Activated CD4-positive, alpha-beta T cell treated with anti-CD3 and anti-CD28 coated beads, Interleukin-2, Interleukin-4, amounts not matched to agents 100 ng/mL and 50 ng/mL, durations not matched to agents 16 hours and 8 hours (primary cell): ENCODE results near the gene SLC38A11.

Experiments used
- DNase-seq: peaks from one replicate; pipeline ENCODE4 v3.0.0-alpha.2; 2020; ENCODE audit warnings: low spot score

SLC38A11 gene

DNA sequence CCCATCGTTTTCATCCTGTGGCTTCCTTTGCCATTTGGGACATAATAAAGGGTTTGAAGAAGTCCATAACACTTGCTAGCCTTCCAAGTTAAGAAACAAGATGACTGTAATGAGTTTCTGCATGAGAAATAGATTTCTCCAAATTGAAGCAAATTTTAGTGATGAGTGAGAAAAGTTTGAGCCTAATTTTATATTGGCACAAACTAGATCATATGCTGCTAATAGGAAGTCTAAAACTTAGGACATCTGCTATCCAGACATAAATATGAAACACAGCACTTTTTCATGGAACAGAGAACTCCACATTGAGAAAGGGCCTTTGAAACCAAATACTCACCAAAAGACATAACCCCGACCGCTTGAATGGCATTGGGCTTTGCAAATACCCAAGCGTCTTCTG lies 39.8 kb downstream of the SLC38A11 start:
- DNase-seq: no peak

DNA sequence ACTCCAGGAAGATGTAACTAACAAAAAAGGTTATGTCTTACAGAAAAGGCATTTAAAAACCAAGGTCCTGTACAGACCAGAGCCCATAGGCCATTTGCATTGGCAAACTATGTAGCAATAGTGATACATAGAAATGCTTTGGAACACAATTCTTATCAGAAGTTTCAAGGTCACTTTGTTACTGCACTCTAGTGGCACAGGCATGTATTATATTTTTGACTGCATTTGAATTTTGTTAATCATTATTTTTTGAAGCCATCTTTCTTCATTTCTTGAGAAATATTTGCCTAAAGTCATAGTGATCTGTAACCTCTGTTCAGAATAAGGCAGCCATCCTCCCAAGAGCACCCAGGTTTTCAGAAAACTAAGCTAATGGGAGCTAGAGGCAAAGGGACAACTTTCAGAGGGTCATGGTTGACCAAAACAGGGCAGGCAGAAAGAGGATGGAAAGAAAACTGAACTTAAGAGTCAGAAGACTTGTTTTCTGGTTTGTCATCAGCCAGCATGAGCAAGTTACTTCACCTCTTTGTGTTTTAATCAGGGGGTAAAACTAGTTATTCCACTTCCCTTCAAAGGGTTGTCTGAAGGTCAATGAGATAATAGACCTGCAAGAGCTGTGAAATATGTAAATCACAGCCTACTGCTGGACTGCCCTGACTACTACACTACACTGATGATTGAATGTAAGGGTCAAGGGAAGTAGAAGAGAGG lies 41.5 kb downstream of the SLC38A11 start:
- peak; percentile 7 for DNase-seq

GRCh38 chr2:164913011-164913410 lies 42.3 kb downstream of the SLC38A11 start:
- DNase-seq: no peak

DNA sequence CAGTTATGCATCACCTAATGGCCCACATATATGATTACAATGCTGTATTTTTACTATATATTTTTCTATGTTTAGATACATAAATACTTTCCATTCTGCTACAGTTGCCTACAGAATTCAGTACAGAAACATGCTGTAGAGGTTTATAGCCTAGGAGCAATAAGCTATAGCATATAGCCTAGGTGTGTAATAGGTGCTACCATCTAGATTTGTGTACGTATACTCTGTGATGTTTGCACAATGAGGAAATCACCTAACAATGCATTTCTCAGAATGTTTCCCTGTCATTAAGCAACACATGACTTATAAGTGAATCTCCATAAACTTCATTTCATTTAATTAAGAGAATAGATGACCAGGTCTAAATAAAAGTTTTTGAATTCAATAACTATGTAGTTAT lies 43.5 kb downstream of the SLC38A11 start:
- no peak for DNase-seq

- peak; percentile 87 for DNase-seq
Observed at GRCh38 chr2:164910101-164910899, 45.0 kb downstream of the SLC38A11 start.

DNA sequence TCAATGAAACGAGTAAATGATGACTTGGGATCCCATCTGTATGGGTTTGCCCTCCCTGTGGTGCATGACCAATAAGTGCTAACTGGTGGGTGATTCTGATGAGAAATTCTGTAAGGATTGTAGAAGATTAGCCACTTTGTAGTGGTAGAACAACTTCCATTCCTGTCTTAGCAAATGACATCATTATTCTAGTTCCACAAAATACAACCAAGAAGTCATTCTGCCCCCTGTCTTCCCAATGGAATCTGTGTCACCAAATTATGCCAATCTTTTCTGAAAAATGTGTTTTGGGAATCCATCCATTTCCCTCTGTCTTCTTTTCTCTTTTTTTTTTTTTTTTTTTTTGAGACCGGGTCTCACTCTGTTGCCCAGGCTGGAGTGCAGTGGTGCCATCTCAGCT lies 48.4 kb downstream of the SLC38A11 start:
- no peak for DNase-seq

DNA sequence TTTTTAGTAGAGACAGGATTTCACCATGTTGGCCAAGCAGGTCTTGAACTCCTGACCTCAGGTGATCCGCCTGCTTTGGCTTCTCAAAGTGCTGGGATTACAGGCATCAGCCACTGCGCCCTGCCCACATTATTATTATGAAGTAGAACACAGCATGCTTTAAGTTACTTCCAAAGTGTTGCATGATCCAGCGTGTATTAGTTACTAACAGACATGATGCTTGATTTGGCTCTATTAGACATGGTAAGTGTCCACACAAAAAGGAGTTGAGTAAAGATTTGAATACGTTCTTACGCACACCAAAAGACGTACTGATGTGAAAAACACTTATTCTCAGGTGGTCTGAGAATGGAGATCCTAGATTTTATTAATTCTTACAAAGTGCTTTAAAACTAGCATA lies 50.0 kb downstream of the SLC38A11 start:
- DNase-seq: no peak

- DNase-seq: no peak
Observed at GRCh38 chr2:164903951-164904350, 51.4 kb downstream of the SLC38A11 start.

DNA sequence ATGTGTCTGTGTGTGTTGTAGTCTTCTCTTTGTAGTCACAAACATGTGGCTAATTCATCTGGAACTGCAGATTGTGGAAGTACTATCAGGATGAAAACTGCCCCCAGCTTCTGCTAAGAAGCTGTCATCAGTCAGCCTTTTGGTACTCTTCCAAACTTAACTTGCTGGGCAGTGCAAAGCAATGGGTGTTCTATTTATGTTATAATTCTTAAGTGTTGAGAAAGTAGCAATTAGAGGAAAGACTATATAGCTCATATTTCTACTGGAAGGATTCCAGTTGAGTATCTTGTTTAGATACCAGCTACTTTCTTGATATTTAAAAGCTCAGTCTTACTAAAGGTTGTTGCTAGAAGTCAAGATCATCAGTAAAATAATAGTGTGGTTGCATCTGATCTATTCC lies 52.1 kb downstream of the SLC38A11 start:
- DNase-seq: no peak

DNA sequence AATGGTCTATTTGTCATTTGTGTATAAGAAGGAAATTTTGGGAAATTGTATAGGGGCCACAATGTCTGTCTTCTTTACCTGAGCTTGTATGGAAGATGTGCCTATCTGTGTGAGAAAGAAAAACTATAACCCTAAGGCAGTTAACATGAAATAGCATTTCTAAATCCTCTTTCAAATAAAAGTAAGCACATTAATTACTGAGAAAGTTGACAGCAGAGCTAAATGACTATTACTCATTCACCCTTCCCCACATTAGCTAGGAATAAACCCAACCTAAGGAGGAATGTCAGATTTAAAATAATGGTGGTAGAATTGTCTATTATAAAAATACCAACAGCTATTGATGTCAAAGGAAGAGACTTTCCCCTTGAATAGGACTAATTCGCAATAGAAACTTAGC lies 56.2 kb downstream of the SLC38A11 start:
- no peak for DNase-seq

DNA sequence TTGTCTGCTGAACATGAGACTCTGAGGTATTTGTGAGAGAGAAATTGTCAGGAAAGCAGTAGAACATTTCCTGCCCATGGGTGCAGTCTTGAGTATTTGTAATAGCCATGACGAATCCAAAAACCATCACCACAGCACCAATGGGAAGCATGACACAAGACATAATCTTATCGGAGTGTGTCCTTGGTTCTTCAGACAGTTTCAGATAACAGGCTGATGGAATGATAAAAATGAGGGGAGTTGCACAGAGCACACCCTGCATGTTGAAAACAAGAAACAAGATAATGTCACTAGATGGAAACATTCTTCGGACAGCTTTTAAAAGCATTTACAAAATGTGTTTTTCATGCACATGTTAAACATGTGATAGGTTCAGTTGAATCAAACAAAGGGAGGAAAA lies 56.9 kb downstream of the SLC38A11 start:
- DNase-seq: no peak

DNA sequence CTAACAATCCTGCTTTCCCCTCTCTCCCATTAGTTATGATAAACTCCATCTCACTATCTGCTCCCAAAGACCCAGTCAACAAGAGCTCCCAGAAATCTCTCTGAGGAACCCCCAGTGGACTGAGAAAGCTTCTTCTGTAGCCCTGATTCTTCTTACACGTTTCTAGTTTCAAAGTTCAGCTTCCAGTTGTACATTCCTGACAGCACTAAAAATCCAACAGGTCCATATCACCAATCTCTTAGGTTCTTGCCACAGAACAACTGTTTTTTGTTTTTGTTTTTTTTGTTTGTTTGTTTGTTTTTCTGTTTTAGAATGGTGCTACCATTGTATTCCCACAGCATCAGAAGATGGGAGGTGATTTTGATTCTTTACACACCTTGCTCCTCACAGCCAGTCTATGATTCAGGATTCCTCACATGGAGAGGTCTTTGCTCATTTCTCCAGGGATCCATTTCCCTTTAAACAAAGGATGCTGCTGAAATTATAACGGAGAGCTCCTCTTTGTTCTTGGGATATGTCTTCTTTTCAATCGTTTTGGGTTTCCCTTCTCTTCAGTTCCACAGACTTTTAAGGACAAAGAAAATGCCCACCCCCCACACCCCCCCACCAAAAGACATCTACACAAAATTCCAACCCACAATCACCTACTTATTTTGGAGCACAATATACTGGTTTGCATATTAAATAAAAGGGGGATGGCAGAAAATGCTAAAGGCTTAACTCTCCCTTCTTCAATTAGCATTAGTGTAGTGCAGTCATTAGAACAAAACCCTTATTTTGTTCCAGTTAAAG lies 57.7 kb downstream of the SLC38A11 start:
- DNase-seq: no peak

DNA sequence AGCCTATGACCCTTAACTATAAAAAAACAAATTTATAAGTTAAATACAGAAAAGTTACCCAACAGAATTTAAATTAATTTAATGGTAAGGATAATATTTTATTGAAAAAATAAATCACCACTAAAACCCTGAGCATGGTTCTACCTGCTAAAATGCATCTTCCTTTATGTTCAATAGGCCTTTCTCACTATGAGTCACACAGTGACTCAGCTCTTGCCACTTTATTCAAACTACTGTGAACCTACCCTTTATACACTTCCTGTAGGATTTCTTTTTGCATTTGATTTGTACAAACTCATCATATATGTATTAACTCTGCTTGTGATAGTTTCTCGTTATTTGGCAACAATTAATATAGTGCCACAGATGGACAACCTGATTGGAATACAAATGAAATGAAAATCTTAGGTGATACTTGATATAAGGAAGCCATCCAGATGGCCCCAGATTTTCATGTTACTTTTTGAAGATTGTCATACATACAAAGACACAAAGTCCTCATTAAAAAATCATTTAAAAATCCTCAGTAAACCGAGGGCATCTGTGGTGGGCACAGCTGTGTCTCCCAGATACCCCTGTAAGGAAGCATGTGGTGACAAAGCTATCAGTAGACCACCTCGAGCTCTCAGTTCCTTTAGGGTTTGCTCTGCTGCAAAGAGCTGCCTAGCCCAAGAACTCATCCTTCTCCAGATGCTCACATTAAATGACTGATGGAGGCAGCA lies 58.5 kb downstream of the SLC38A11 start:
- peak; percentile 71 for DNase-seq

- no peak for DNase-seq
Observed at GRCh38 chr2:164896226-164896625, 59.1 kb downstream of the SLC38A11 start.

- DNase-seq: no peak
Observed at GRCh38 chr2:164891460-164891859, 63.9 kb downstream of the SLC38A11 start.

DNA sequence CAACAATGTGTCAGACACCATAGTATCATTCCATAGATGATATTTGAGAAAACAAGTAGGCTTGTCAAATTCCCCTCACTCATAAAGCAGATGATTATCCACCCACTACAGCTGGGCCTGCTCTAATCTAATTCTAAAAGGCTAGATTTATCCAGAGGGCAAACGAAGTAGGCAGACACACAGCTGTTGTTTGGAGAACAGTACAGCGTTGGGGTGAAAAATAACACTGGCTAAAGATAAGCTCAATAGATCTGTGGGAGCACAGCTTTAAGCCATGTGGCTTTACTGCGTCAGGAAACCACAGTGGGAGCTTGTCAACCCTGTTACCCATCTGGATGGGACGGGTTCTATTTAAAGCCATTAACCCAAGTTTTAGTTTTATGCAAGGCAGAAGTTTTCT lies 64.8 kb downstream of the SLC38A11 start:
- no peak for DNase-seq

DNA sequence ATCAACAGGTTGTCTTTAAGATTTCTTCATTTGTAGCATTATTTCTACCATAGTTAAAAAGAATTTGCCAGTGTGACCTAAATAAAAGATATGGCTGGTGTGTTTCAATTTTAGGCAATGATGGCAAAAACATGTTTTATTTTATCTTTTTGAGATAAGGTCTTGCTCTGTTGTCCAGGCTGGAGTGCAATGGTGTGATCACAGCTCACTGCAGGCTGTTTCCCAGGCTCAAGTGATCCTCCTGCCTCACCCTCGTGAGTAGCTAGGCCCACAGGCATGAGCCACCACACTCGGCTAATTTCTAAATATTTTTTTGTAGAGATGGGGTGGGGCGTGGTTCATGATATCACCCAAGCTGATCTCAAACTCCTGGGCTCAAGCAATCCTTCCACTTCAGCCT lies 66.7 kb downstream of the SLC38A11 start:
- no peak for DNase-seq

DNA sequence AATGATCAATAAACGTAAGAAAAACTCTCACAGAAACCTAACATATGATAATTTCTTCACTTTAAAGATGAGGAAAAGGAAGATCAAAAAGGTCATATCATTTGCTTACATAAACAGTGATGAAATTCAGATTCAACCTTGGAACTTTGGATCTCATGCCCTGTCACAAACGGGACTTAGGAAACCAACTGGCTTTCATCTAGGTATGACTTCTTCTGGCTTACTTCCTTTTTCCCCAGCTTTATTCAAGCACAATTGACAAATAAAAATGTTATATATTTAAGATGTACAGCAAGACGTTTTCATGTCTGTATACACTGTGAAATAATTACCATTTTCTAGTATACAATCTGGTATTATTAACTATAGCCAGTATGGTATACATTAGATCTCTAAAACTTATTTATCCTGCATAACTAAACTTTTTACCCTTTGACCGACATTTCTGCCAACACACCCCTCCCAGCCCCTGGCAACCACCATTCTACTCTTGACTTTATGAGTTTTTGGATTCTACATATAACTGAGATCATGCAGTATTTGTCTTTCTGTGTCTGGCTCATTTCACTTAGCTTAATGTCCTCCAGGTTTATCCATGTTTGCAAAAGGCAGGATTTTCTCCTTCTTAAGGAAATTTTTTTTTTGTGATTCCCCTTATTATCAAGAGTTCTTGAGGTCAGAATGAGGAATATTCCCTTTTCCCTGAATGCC lies 67.7 kb downstream of the SLC38A11 start:
- no peak for DNase-seq

DNA sequence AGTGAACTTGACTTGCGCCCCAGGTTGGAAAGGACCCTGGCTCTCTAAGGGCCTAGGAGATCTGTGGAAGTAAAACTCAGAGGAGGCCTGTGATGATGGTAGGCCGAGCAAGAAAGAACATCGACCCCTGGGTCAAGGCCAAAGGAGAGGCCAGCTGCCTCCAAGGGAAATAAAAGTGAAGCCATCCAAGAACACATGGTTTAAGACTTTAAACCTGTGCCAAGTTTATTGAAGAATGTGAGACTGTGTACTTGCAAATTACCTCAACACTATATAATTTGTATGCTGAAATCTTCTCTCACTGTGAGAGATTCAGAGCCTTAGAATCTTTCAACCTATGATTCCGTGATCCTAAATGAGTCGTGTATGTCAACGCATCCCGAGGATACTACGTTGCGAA lies 73.0 kb downstream of the SLC38A11 start:
- DNase-seq: no peak

DNA sequence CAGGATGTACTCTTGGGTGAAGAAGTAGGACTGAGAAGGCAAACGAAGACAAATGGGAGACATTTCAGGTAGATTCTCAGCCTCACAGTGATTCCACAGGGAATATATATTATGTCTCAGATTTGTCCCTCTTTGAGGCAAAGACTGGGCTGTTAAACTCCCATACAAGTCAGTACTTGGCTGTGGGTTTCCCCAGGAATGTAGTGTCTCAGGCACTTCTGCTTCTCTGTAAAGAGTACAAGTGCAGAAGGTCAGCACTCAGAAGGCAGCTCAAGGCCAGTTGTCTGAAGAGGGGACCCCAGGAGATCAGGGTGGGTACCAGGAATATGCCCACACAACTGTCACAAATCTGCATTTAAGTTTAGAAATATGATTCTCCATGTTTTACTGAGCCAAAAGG lies 73.8 kb downstream of the SLC38A11 start:
- no peak for DNase-seq

DNA sequence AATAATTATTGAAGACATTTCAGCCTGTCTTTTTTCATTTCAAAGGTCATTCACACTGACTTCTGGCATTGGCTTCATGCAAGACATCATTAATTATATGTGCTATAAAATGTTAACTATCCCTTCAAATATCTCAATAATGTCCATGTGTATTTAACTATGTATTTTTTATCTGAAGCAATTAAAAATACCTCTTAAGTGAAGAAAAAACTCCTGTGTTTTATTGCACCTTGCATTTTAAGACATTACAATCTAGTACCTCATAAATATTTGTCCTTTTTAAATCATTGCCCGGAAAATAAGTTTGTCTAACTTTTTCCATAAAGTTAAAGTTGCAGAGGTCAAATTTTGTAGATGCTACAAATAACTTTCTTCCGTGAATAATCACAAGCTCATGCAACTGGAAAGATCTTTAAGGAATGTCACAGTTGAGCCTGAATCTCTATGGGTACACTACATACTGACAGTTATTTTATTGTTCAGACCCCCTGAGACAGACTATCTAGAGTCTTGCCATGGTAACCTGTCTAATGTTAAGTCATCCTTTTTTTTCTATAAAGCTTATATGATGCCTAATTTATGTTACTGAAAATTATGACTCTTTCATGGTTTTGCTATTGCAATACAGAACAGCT lies 75.3 kb downstream of the SLC38A11 start:
- no peak for DNase-seq
